H1 (cell line): ENCODE data around the gene SEC11A. TPM values are rescaled to one million over a fixed set of nuclear protein-coding genes. Genes with fewer than 3 reads are reported as not detected.
"Not testable (repeated sequence)": the region's sequence is repeated elsewhere in the genome, so short reads cannot be mapped to it uniquely, and the experiment has no call there.

ENCODE experiments used
- CTCF ChIA-PET: fragments of 300-600 bp; sonication (Branson Sonifier 250); formaldehyde crosslinking; loops from one replicate; lab custom pipeline; 2021; ENCODE audit not compliant: partially characterized antibody; lab: Charles Lee
- POLR2A ChIA-PET: fragments of 300-600 bp; sonication (Branson Sonifier 250); formaldehyde crosslinking; loops from one replicate; lab custom pipeline; 2021; ENCODE audit warnings: inconsistent platforms; ENCODE audit not compliant: partially characterized antibody; lab: Charles Lee
- DNase-seq, 2 experiments: peaks; one replicate each; pipeline versions ENCODE4 v3.0.0 to v3.0.0-alpha.2; 2010 to 2022; ENCODE audit warnings: low spot score in 2 of 2, low read depth in 1 of 2, mixed read lengths in 1 of 2
- FAIRE-seq: peaks from 2 replicates; lab custom pipeline; 2011; peaks lifted over from hg19 to GRCh38; lab: Jason Lieb, UNC
- H2AFZ ChIP-seq: 2 replicates; pipeline ENCODE4 v1.8.1; 2012; ENCODE audit warnings: low read length, inconsistent platforms
- H2AK5ac ChIP-seq: 2 replicates; pipeline ENCODE4 v1.6.1; 2013; ENCODE audit warnings: low read depth, low read length
- H2BK120ac ChIP-seq: replicated peaks from 2 replicates; pipeline ENCODE3; 2013; ENCODE audit warnings: low read depth, low read length, inconsistent platforms
- H2BK12ac ChIP-seq: 2 replicates; pipeline ENCODE4 v1.6.1; 2013; ENCODE audit warnings: low read depth, low read length
- H2BK15ac ChIP-seq: 2 replicates; pipeline ENCODE4 v1.6.1; 2013; ENCODE audit warnings: low read length
- H2BK20ac ChIP-seq: 2 replicates; pipeline ENCODE4 v1.6.1; 2013; ENCODE audit warnings: low read length
- H2BK5ac ChIP-seq: 2 replicates; pipeline ENCODE4 v1.6.1; 2013; ENCODE audit warnings: low read depth, low read length
- H3K14ac ChIP-seq: 2 replicates; pipeline ENCODE4 v1.6.1; 2013; ENCODE audit warnings: inconsistent platforms; ENCODE audit not compliant: insufficient read length
- H3K18ac ChIP-seq: 2 replicates; pipeline ENCODE4 v1.6.1; 2013; ENCODE audit warnings: low read length; ENCODE audit errors: extremely low read depth
- H3K23ac ChIP-seq: 2 replicates; pipeline ENCODE4 v1.6.1; 2013; ENCODE audit warnings: inconsistent platforms; ENCODE audit not compliant: insufficient read length
- H3K23me2 ChIP-seq: 2 replicates; pipeline ENCODE4 v1.6.1; 2013; ENCODE audit warnings: low read depth, low read length
- H3K27ac ChIP-seq: 2 replicates; pipeline ENCODE4 v1.6.1; 2011; ENCODE audit warnings: low read depth, low read length, inconsistent platforms
- H3K27me3 ChIP-seq, 4 experiments: replicated peaks in 1 of 4; 1 replicate in 1 of 4; 2 replicates in 3 of 4; pipeline versions ENCODE4 v1.6.1 to v1.8.1; 2011 to 2013; ENCODE audit warnings: low read length in 3 of 4, mild to moderate bottlenecking in 3 of 4, inconsistent platforms in 2 of 4, mixed read lengths in 2 of 4, moderate library complexity in 1 of 4; ENCODE audit not compliant: control insufficient read depth in 3 of 4, insufficient read depth in 3 of 4; ENCODE audit errors: extremely low read depth in 1 of 4
- H3K36me3 ChIP-seq, 4 experiments: 2 replicates each; pipeline versions ENCODE4 v1.6.1 to v1.8.1; 2011 to 2013; ENCODE audit warnings: mild to moderate bottlenecking in 4 of 4, low read length in 3 of 4, moderate library complexity in 2 of 4, control low read depth in 1 of 4, inconsistent platforms in 1 of 4; ENCODE audit not compliant: insufficient read depth in 4 of 4, control insufficient read depth in 2 of 4
- H3K4ac ChIP-seq: replicated peaks from 2 replicates; pipeline ENCODE3; 2013; ENCODE audit warnings: low read length, low read depth, mixed read lengths, inconsistent platforms; ENCODE audit not compliant: insufficient read length
- H3K4me1 ChIP-seq, 4 experiments: replicated peaks in 1 of 4; 1 replicate in 1 of 4; 2 replicates in 3 of 4; pipeline versions ENCODE4 v1.6.1 to v1.8.1; 2011 to 2013; ENCODE audit warnings: low read length in 3 of 4, inconsistent platforms in 2 of 4, mixed read lengths in 1 of 4; ENCODE audit not compliant: insufficient read depth in 4 of 4, control insufficient read depth in 3 of 4
- H3K4me2 ChIP-seq, 2 experiments: 2 replicates each; pipeline versions ENCODE4 v1.6.1 to v1.8.1; 2011 to 2013; ENCODE audit warnings: low read depth in 2 of 2, low read length in 2 of 2, control low read depth in 1 of 2, inconsistent platforms in 1 of 2, mild to moderate bottlenecking in 1 of 2; ENCODE audit not compliant: insufficient read depth in 1 of 2
- H3K4me3 ChIP-seq, 4 experiments: fragments of 200-600, 300-600 bp in 1 of 4; sonication (generic), shearing (Covaris generic), sonication (Bioruptor Twin) in 1 of 4; 2 replicates each; pipeline versions ENCODE4 v1.5.1 to v1.8.1; 2011 to 2016; ENCODE audit warnings: low read length in 4 of 4, low read depth in 3 of 4, control low read depth in 2 of 4, inconsistent platforms in 2 of 4, mild to moderate bottlenecking in 2 of 4, mixed read lengths in 1 of 4, moderate library complexity in 1 of 4; ENCODE audit not compliant: insufficient read depth in 2 of 4; ENCODE audit errors: extremely low read depth in 1 of 4
- H3K56ac ChIP-seq: replicated peaks from 2 replicates; pipeline ENCODE3; 2013; ENCODE audit warnings: low read depth, mild to moderate bottlenecking, mixed read lengths, low read length, inconsistent platforms; ENCODE audit not compliant: insufficient read length
- H3K79me1 ChIP-seq: 2 replicates; pipeline ENCODE4 v1.6.1; 2013; ENCODE audit warnings: low read depth, low read length, control low read depth
- H3K79me2 ChIP-seq, 2 experiments: 2 replicates each; pipeline versions ENCODE4 v1.6.1 to v1.8.1; 2012 to 2013; ENCODE audit warnings: low read length in 2 of 2, mild to moderate bottlenecking in 2 of 2, inconsistent platforms in 1 of 2; ENCODE audit not compliant: insufficient read depth in 2 of 2, control insufficient read depth in 1 of 2
- H3K9ac ChIP-seq, 4 experiments: replicated peaks in 1 of 4; 1 replicate in 1 of 4; 2 replicates in 3 of 4; pipeline versions ENCODE4 v1.6.1 to v1.8.1; 2011 to 2013; ENCODE audit warnings: low read depth in 3 of 4, low read length in 3 of 4, control low read depth in 2 of 4, mild to moderate bottlenecking in 2 of 4, moderate library complexity in 2 of 4, inconsistent platforms in 1 of 4; ENCODE audit errors: extremely low read depth in 1 of 4
- H3K9me3 ChIP-seq, 2 experiments: 2 replicates each; pipeline versions ENCODE4 v1.6.1 to v1.8.1; 2012 to 2013; ENCODE audit warnings: mild to moderate bottlenecking in 2 of 2, moderate library complexity in 2 of 2, control low read depth in 1 of 2, inconsistent platforms in 1 of 2, low read depth in 1 of 2, low read length in 1 of 2, mixed read lengths in 1 of 2; ENCODE audit not compliant: insufficient read depth in 2 of 2
- H4K20me1 ChIP-seq, 2 experiments: replicated peaks in 1 of 2; 2 replicates each; pipeline versions ENCODE3 to v1.8.1; 2011 to 2013; ENCODE audit warnings: inconsistent platforms in 2 of 2, low read length in 2 of 2, mild to moderate bottlenecking in 1 of 2; ENCODE audit not compliant: insufficient read depth in 2 of 2, control insufficient read depth in 1 of 2
- H4K5ac ChIP-seq: 2 replicates; pipeline ENCODE4 v1.6.1; 2013; ENCODE audit warnings: low read length, low read depth, mixed read lengths, inconsistent platforms; ENCODE audit not compliant: insufficient read length
- H4K8ac ChIP-seq: 2 replicates; pipeline ENCODE4 v1.8.0; 2013; ENCODE audit warnings: mild to moderate bottlenecking, moderate library complexity, low read length, inconsistent platforms; ENCODE audit not compliant: insufficient read depth; ENCODE audit errors: extremely low read depth
- H4K91ac ChIP-seq: replicated peaks from 2 replicates; pipeline ENCODE3; 2013; ENCODE audit warnings: low read length, mixed read lengths, inconsistent platforms; ENCODE audit not compliant: insufficient read length
- WGBS, 2 experiments: shearing (Covaris generic) in 1 of 2; methylation state at CpG; one replicate each; pipeline versions ENCODE4 v1.1.6 to v1.1.7; 2013 to 2015; ENCODE audit warnings: low lambda C conversion rate in 2 of 2, mixed read lengths in 2 of 2, inconsistent platforms in 1 of 2, low coverage in 1 of 2, missing lambda C conversion rate in 1 of 2; ENCODE audit not compliant: insufficient replicate concordance in 2 of 2, insufficient coverage in 1 of 2, insufficient read length in 1 of 2; ENCODE audit errors: extremely low coverage in 1 of 2, missing lambda C conversion rate in 1 of 2; 5-methylcytosine and 5-hydroxymethylcytosine counted together
- polyA plus RNA-seq, 7 experiments: library from polyadenylated mRNA; depleted of rRNA in 3 of 7; stranded (reverse) in 5 of 7; unstranded in 2 of 7; fragments of >200 nt in 5 of 7; fragments of 200-250 nt in 2 of 7; gene quantifications; 1 replicate in 5 of 7; 2 replicates in 1 of 7; 4 replicates in 1 of 7; pipeline versions ENCODE4 v1.2.1 to v1.2.3, GENCODE V29; 2011 to 2013; ENCODE audit warnings: missing spikeins in 2 of 7, mixed read lengths in 2 of 7
- total RNA-seq: library from RNA; stranded (reverse); fragmentation: NEBNext Ultra II Directional; extraction: Animal tissue kit (Norgen Biotek cat#: 25700); gene quantifications from 2 replicates; pipeline ENCODE4 v1.2.1, GENCODE V29; 2021

Gene SEC11A
- total and polyA plus RNA-seq, 2 of the 8 experiments (the other 6 are each of a cell fraction or from before 2014, with no cell fraction given) = 268 to 316 TPM

DNA sequence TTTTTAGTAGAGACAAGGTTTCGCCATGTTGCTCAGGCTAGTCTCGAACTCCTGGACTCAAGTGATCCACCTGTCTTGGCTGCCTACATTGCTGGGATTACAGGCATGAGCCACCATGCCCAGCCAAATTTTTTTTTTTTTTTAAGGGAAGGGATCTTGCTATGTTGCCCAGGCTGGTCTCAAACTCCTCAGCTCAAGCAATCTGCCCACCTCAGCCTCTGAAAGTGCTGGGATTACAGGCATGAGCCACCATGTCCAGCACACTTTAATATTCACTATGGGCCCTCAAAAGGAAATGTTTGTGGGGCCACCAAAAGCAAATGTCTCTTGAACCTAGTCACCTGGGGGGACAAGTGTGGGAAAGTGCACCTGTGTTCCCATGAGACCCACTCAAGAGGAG, 73.3 kb downstream of the SEC11A start:
- not testable (repeated sequence) for DNase-seq, H2AK5ac ChIP-seq, H2BK120ac ChIP-seq, H4K20me1 ChIP-seq, H4K8ac ChIP-seq, H4K91ac ChIP-seq, H3K56ac ChIP-seq, H3K27me3 ChIP-seq, H2BK5ac ChIP-seq, H3K4me2 ChIP-seq, H3K27ac ChIP-seq, H3K23me2 ChIP-seq, H3K4me3 ChIP-seq, H3K18ac ChIP-seq, H3K9ac ChIP-seq, H3K79me2 ChIP-seq, H2AFZ ChIP-seq, FAIRE-seq, H3K4ac ChIP-seq, H3K14ac ChIP-seq, H3K9me3 ChIP-seq, H2BK12ac ChIP-seq, H3K23ac ChIP-seq, H3K79me1 ChIP-seq, H3K4me1 ChIP-seq, H2BK15ac ChIP-seq, H2BK20ac ChIP-seq, H4K5ac ChIP-seq
- ChIA-PET CTCF (interaction anchor here (0.6 to 7.3 kb wide), 5 partner anchors 12 to 234 kb away, joined by 3 to 57 read pairs (median 9); partner anchors contain the start of genes NMB and WDR73), POLR2A (interaction anchor here (0.6 to 4.6 kb wide), 6 partner anchors 9 to 268 kb away, joined by 3 to 38 read pairs (median 4); partner anchors contain the start of gene WDR73)
- peaks cover 20 to 59% (median 44%) of the 10 kb centered on the region in 4 experiments; a peak in 7 of 8 replicates for H3K36me3 ChIP-seq
- WGBS, 2 experiments = 82% methylated on average over 2 of the region's 2 CpGs; no CpG with 5 or more reads in 1 of the 2 experiments

DNA sequence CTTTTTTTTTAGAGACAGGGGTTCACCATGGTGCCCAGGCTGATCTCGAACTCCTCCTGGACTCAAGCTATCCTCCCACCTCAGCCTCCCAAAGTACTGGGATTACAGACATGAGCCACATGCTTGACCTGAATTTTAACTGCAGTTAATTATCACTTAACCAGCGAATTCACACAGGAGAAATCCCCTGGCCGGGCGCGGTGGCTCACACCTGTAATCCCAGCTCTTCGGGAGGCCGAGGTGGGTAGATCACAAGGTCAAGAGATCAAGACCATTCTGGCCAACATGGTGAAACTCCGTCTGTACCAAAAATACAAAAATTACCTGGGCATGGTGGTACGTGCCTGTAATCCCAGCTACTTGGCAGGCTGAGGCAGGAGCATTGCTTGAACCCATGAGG, 74.1 kb downstream of the SEC11A start:
- not testable (repeated sequence) for H3K79me1 ChIP-seq, H3K18ac ChIP-seq, H2BK12ac ChIP-seq, H3K4me3 ChIP-seq, H2BK20ac ChIP-seq, H3K27me3 ChIP-seq, H2AFZ ChIP-seq, H4K5ac ChIP-seq, H3K4ac ChIP-seq, H2AK5ac ChIP-seq, H4K8ac ChIP-seq, H3K56ac ChIP-seq, H2BK120ac ChIP-seq, H2BK5ac ChIP-seq, H3K4me2 ChIP-seq, H3K79me2 ChIP-seq, H3K9ac ChIP-seq, H3K23ac ChIP-seq, H3K9me3 ChIP-seq, H3K23me2 ChIP-seq, H3K14ac ChIP-seq, H3K4me1 ChIP-seq, H3K27ac ChIP-seq, FAIRE-seq, H4K20me1 ChIP-seq, H4K91ac ChIP-seq, DNase-seq, H2BK15ac ChIP-seq
- 89% methylated on average over 9 of the region's 9 CpGs; no CpG with 5 or more reads in 1 of the 2 experiments for WGBS, 2 experiments
- ChIA-PET POLR2A (interaction anchor here (1.1 to 4.6 kb wide), 7 partner anchors 9 to 55 kb away, joined by 3 to 38 read pairs (median 6); partner anchors contain the start of genes WDR73 and ZSCAN2), CTCF (interaction anchor here (0.6 to 7.3 kb wide), 7 partner anchors 13 to 235 kb away, joined by 3 to 57 read pairs (median 3); partner anchors contain the start of genes NMB and WDR73)
- H3K36me3 ChIP-seq = peaks cover 15 to 52% (median 37%) of the 10 kb centered on the region in 4 experiments; a peak in 7 of 8 replicates
